ENCODE results near the gene WDR47. TPM values are rescaled to one million over a fixed set of nuclear protein-coding genes. Genes with fewer than 3 reads are reported as not detected.

Gene WDR47
- total RNA-seq, 2 experiments from 2014 or later = 6.9 to 7.6 TPM

DNA sequence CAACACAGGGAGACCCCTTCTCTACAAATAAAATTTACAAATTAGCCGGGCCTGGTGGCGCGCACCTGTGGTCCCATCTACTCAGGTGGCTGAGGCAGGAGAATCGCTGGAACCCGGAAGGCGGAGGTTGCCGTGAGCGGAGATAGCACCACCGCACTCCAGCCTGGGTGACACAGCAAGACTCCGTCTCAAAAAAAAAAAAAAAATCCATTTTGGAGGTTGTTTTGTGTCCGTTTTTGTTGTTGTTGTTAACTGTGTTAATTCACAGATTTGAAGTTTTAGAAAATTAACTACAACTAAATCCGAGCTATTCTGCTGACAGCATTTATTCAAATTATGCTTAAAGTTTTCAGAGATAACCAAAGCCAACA is 79.2 kb downstream of the WDR47 start:
- H3K27me3 Mint-ChIP-seq = no peaks in the 10 kb centered on the region
- no peaks in the 10 kb centered on the region for H3K9me3 Mint-ChIP-seq (ENCODE audit: low read depth)
- peak overlapping the region; percentile 82 for H3K27ac Mint-ChIP-seq
- peaks cover 25% of the 10 kb centered on the region for H3K36me3 Mint-ChIP-seq (ENCODE audit: low read depth)
- peak; percentile 65 for DNase-seq
- intact Hi-C loops (cut with DNase I, micrococcal nuclease) = loop anchor here (1.0 to 10.0 kb wide), 10 partner anchors 80 to 545 kb away; partner anchors contain the start of genes PRPF38B (in 2 of the 2), TMEM167B (in 2 of the 2), WDR47 (in 2 of the 2) and AMIGO1 (in 1 of the 2)
- CTCF ChIA-PET = interaction anchor here (0.6 to 2.0 kb wide), 5 partner anchors 9 to 520 kb away, joined by 3 to 7 read pairs (median 4); partner anchors contain the start of gene PRPF38B
- H3K4me1 Mint-ChIP-seq = peaks cover 31% of the 10 kb centered on the region
- peak overlapping the region; percentile 81 for H3K4me3 Mint-ChIP-seq
- POLR2A ChIA-PET = no interaction called here
- ATAC-seq = no peak

DNA sequence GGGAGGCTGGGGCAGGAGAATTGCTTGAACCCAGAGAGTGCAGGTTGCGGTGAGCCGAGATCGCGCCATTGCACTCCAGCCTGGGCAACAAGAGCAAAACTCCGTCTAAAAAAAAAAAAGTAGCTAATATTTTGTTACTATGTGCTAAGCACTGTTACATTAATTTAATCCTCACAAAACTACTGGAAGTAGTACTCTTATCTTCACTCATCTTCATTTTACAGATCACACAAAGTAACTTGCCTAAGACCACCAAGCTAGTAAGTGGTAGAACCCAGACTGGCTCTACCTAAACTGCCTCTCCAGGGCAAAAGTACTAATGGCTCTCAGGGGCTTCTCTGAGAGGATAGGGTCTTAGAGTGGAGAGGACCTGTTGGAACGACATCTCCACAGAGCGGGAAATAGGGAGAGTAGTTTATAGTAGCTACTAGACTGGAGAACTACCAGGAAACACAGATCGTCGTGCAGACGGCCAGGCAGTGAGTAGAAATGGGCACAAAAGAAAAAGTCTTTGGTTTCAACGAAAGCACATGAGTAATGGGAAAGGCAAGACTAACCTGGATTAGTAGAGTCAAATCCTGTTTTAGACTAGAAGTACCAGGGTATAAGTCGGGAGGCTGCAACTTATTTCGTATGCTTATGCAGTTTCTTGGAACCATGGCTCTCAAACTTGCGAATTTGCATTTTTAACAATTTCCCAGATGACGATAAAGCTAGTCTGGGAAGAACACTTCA is 80.0 kb downstream of the WDR47 start:
- Mint-ChIP-seq H3K36me3 (ENCODE audit: low read depth) (peaks cover 28% of the 10 kb centered on the region), H3K4me3 (peak overlapping the region; percentile 81), H3K27ac (peak overlapping the region; percentile 82), H3K4me1 (peaks cover 38% of the 10 kb centered on the region), H3K9me3 (ENCODE audit: low read depth) (no peaks in the 10 kb centered on the region), H3K27me3 (no peaks in the 10 kb centered on the region)
- no peak for DNase-seq
- CTCF ChIA-PET = interaction anchor here (1.1 to 2.0 kb wide), 2 partner anchors 138 to 150 kb away, joined by 3 to 7 read pairs; a partner anchor contains a TSS
- ATAC-seq = no peak
- POLR2A ChIA-PET = no interaction called here
- intact Hi-C loops (cut with DNase I, micrococcal nuclease) = loop anchor here (1.0 to 10.0 kb wide), 9 partner anchors 81 to 545 kb away; partner anchors contain the start of genes PRPF38B (in 2 of the 2), WDR47 (in 2 of the 2), AMIGO1 (in 1 of the 2) and GPSM2 (in 1 of the 2)

- no peak for ATAC-seq
- Mint-ChIP-seq H3K4me3 (no peak overlapping the region), H3K9me3 (ENCODE audit: low read depth) (no peaks in the 10 kb centered on the region), H3K36me3 (ENCODE audit: low read depth) (peaks cover 28% of the 10 kb centered on the region), H3K27ac (no peak overlapping the region), H3K27me3 (no peaks in the 10 kb centered on the region), H3K4me1 (peaks cover 46% of the 10 kb centered on the region)
- intact Hi-C loops (cut with DNase I, micrococcal nuclease) = loop anchor here (5.0 to 10.0 kb wide), 3 partner anchors 269 to 546 kb away; partner anchors contain the start of genes AMIGO1 (in 1 of the 2), PRPF38B (in 1 of the 2) and PSMA5 (in 1 of the 2)
- CTCF ChIA-PET = interaction anchor here (0.6 to 1.2 kb wide), 6 partner anchors 13 to 746 kb away, joined by 3 to 6 read pairs (median 3); a partner anchor contains a TSS
- POLR2A ChIA-PET = no interaction called here
- peak; percentile 17 for DNase-seq
Observed at GRCh38 chr1:108961198-108961597, 80.7 kb downstream of the WDR47 start.

DNA sequence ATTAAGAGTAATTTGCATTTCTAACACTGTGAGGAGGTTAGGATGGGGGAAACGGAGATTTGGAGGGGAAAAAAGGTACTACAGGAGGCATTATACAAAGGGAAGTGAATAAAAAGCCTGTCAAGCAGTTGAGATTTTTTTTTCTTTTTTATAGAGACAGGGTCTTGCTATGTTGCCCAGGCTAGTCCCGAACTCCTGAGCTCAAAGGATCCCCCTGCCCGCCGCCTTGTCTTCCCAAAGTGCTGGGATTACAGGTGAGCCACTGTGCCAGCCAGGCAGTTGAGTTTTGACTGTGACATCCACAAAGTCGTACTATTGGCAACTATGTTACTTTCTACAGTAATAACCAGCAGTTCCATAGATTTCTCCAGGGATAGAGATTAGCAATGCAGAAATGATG is 81.2 kb downstream of the WDR47 start:
- no peak for ATAC-seq
- H3K36me3 Mint-ChIP-seq (ENCODE audit: low read depth) = peaks cover 33% of the 10 kb centered on the region
- H3K27me3 Mint-ChIP-seq = no peaks in the 10 kb centered on the region
- ChIA-PET CTCF (interaction anchor here (0.6 to 1.2 kb wide), 6 partner anchors 13 to 746 kb away, joined by 3 to 6 read pairs (median 3); a partner anchor contains a TSS), POLR2A (no interaction called here)
- no peak for DNase-seq
- no peak overlapping the region for H3K4me3 Mint-ChIP-seq
- no peak overlapping the region for H3K27ac Mint-ChIP-seq
- H3K4me1 Mint-ChIP-seq = peaks cover 50% of the 10 kb centered on the region
- intact Hi-C loops (cut with DNase I, micrococcal nuclease) = loop anchor here (5.0 to 10.0 kb wide), 3 partner anchors 268 to 547 kb away; partner anchors contain the start of genes AMIGO1 (in 1 of the 2), PRPF38B (in 1 of the 2) and PSMA5 (in 1 of the 2)
- H3K9me3 Mint-ChIP-seq (ENCODE audit: low read depth) = no peaks in the 10 kb centered on the region

- H3K27me3 Mint-ChIP-seq = no peaks in the 10 kb centered on the region
- ATAC-seq (no peak), DNase-seq (no peak)
- no peak overlapping the region for H3K27ac Mint-ChIP-seq
- H3K4me1 Mint-ChIP-seq = peaks cover 47% of the 10 kb centered on the region
- no peaks in the 10 kb centered on the region for H3K9me3 Mint-ChIP-seq (ENCODE audit: low read depth)
- no peak overlapping the region for H3K4me3 Mint-ChIP-seq
- H3K36me3 Mint-ChIP-seq (ENCODE audit: low read depth) = peaks cover 52% of the 10 kb centered on the region
- ChIA-PET CTCF (interaction anchor here (0.7 kb wide), 1 partner anchor 574 kb away, joined by 3 read pairs; no protein-coding TSS in a partner anchor), POLR2A (no interaction called here)
- intact Hi-C loops (cut with DNase I, micrococcal nuclease) = no loop called here
Observed at GRCh38 chr1:108957888-108958287, 84.0 kb downstream of the WDR47 start.

GRCh38 chr1:108955881-108956280 is 86.0 kb downstream of the WDR47 start:
- ATAC-seq (no peak), DNase-seq (no peak)
- POLR2A ChIA-PET = no interaction called here
- Mint-ChIP-seq H3K36me3 (ENCODE audit: low read depth) (peaks cover 46% of the 10 kb centered on the region), H3K27ac (peak overlapping the region; percentile 19), H3K4me3 (no peak overlapping the region), H3K4me1 (peaks cover 41% of the 10 kb centered on the region), H3K9me3 (ENCODE audit: low read depth) (no peaks in the 10 kb centered on the region), H3K27me3 (no peaks in the 10 kb centered on the region)
- CTCF ChIA-PET = interaction anchor here (1.1 kb wide), 1 partner anchor 12 kb away, joined by 3 read pairs; no protein-coding TSS in a partner anchor
- intact Hi-C loops (cut with DNase I, micrococcal nuclease) = no loop called here

DNA sequence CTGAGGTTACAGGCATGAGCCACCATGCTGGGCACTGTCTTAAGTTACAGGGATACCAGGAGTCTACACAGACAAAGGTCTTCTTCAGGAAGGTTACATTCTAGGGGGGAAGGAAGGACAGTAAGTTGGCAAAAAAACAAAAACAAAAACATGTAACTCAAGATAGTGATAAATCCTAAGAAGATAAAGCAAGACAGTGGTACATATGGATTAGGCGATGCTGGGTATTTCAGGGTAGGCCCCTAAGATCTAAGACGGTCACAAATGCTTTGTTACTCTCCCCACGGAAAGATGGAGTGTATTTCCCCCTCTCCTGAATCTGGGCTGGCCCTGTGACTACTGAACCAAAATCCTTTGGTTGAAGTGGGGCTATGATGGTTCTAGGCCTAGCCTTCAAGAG is 86.8 kb downstream of the WDR47 start:
- Mint-ChIP-seq H3K27me3 (no peaks in the 10 kb centered on the region), H3K9me3 (ENCODE audit: low read depth) (no peaks in the 10 kb centered on the region), H3K4me1 (peaks cover 34% of the 10 kb centered on the region), H3K36me3 (ENCODE audit: low read depth) (peaks cover 38% of the 10 kb centered on the region), H3K27ac (no peak overlapping the region), H3K4me3 (no peak overlapping the region)
- ChIA-PET POLR2A (no interaction called here), CTCF (interaction anchor here (0.6 to 1.1 kb wide), 2 partner anchors 11 to 202 kb away, joined by 3 read pairs; no protein-coding TSS in a partner anchor)
- DNase-seq (no peak), ATAC-seq (no peak)
- intact Hi-C loops (cut with DNase I, micrococcal nuclease) = no loop called here

DNA sequence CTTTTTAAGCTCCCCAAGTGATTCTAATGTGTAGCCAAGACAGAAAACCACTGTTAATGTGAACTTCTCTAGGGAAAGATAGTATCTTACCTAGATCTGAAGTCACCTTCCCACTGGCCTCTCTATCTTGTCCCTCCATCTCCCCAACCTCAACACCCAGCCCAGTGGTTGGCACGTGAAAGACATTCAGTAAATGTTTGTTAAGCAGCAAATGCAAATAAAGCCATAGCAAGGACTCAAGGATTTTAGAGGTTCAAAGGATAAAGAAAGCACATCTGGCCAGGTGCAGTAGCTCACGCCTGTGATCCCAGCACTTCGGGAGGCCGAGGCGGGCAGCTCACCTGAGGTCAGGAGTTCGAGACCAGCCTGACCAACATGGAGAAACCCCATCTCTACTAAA is 88.5 kb downstream of the WDR47 start:
- Mint-ChIP-seq H3K36me3 (ENCODE audit: low read depth) (peaks cover 31% of the 10 kb centered on the region), H3K4me3 (no peak overlapping the region), H3K27me3 (no peaks in the 10 kb centered on the region), H3K27ac (no peak overlapping the region), H3K4me1 (peaks cover 36% of the 10 kb centered on the region), H3K9me3 (ENCODE audit: low read depth) (no peaks in the 10 kb centered on the region)
- DNase-seq (no peak), ATAC-seq (no peak)
- intact Hi-C loops (cut with DNase I, micrococcal nuclease) = no loop called here
- CTCF ChIA-PET = interaction anchor here (0.9 to 1.1 kb wide), 2 partner anchors 10 to 127 kb away, joined by 4 read pairs; partner anchors contain the start of gene CLCC1
- POLR2A ChIA-PET = no interaction called here

DNA sequence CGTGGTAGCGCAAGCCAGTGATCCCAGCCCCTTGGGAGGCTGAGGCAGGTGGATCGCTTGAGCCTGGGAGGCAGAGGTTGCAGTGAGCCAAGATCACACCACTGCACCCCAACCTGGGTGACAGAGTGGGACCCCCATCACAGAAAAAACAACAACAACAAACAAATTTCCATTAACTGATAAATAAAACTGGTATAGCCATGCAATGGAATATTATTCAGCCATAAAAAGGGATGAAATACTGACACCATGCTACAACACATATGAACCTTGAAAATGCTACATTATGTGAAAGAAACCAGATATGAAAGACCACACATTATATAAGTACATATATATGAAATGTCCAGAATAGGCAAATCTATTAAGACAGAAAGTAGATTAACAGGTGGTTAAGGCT is 90.7 kb downstream of the WDR47 start:
- POLR2A ChIA-PET = no interaction called here
- CTCF ChIA-PET = interaction anchor here (1.4 kb wide), 1 partner anchor 10 kb away, joined by 3 read pairs; no protein-coding TSS in a partner anchor
- no peak overlapping the region for H3K4me3 Mint-ChIP-seq
- no peaks in the 10 kb centered on the region for H3K9me3 Mint-ChIP-seq (ENCODE audit: low read depth)
- DNase-seq = no peak
- H3K4me1 Mint-ChIP-seq = peaks cover 14% of the 10 kb centered on the region
- intact Hi-C loops (cut with DNase I, micrococcal nuclease) = no loop called here
- no peaks in the 10 kb centered on the region for H3K27me3 Mint-ChIP-seq
- no peak overlapping the region for H3K27ac Mint-ChIP-seq
- no peak for ATAC-seq
- peaks cover 34% of the 10 kb centered on the region for H3K36me3 Mint-ChIP-seq (ENCODE audit: low read depth)

DNA sequence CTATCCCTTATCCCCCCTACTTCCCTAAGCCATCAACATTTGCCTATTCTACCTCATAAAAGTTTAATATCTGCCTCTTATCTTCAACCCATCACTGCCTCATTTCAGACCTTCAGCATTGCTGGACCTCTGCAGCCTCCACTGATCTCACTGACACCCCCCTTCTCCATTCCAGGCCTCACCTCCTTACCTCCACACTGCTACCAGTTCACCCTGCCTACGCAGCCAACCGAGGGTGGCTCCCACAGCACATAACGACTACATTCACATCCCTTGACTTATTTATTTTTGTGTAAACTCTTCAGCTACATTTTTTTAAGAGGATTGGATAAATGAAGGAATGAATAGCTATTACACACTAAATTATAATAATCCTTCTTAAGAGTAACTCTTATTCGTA is 92.9 kb downstream of the WDR47 start:
- CTCF ChIA-PET = interaction anchor here (1.2 kb wide), 1 partner anchor 10 kb away, joined by 3 read pairs; no protein-coding TSS in a partner anchor
- DNase-seq = no peak
- no peak for ATAC-seq
- intact Hi-C loops (cut with DNase I, micrococcal nuclease) = no loop called here
- Mint-ChIP-seq H3K27me3 (no peaks in the 10 kb centered on the region), H3K36me3 (ENCODE audit: low read depth) (peaks cover 24% of the 10 kb centered on the region), H3K9me3 (ENCODE audit: low read depth) (no peaks in the 10 kb centered on the region), H3K4me1 (peaks cover 7% of the 10 kb centered on the region), H3K27ac (no peak overlapping the region), H3K4me3 (no peak overlapping the region)
- POLR2A ChIA-PET = no interaction called here

DNA sequence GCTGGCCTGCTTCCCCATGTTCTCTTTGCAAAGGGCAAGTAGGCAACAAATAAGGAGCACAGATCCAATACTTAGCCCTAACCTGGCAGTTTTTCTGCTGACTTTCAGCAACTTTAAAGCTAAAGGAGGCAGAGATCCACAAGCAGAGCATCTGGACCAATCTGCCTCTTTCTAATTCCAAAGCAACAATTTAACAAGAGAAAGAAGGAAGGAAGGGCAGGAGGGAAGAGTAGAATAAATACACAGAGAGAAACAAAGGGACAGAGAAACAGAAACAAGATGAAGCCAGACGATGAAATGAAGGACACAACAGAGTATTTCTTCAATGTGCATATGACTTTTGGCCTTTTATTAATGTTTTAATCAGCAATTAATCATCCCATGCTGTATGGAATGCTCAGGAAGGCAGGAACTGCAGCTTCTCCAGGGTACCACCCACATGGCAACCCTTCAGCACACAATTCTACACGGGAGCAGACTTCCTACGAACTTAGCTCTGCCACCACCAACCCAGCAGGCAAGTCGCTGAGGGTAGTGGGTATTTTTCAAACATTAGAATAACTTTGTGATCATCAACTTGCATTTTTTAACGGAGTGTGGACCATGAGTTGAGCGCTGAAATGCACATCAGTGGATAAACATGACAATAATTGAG is 93.9 kb downstream of the WDR47 start:
- Mint-ChIP-seq H3K4me3 (no peak overlapping the region), H3K36me3 (ENCODE audit: low read depth) (peaks cover 25% of the 10 kb centered on the region), H3K9me3 (ENCODE audit: low read depth) (no peaks in the 10 kb centered on the region), H3K4me1 (peaks cover 4% of the 10 kb centered on the region), H3K27me3 (no peaks in the 10 kb centered on the region), H3K27ac (no peak overlapping the region)
- DNase-seq = no peak
- POLR2A ChIA-PET = no interaction called here
- ATAC-seq = no peak
- intact Hi-C loops (cut with DNase I, micrococcal nuclease) = no loop called here
- CTCF ChIA-PET = interaction anchor here (0.6 to 1.2 kb wide), 3 partner anchors 11 to 59 kb away, joined by 3 read pairs; no protein-coding TSS in a partner anchor
